HG02798 (cell line): ENCODE measurements around the gene BRIP1.
"Not testable (repeated sequence)": the region's sequence is repeated elsewhere in the genome, so short reads cannot be mapped to it uniquely, and the experiment has no call there.

Source experiments
- ATAC-seq: cut with Tn5 transposase; IDR thresholded peaks from one replicate; pipeline ENCODE4 v1.9.1; 2021; ENCODE audit warnings: mild to moderate bottlenecking; ENCODE audit not compliant: unreplicated experiment, poor library complexity

The BRIP1 gene

DNA sequence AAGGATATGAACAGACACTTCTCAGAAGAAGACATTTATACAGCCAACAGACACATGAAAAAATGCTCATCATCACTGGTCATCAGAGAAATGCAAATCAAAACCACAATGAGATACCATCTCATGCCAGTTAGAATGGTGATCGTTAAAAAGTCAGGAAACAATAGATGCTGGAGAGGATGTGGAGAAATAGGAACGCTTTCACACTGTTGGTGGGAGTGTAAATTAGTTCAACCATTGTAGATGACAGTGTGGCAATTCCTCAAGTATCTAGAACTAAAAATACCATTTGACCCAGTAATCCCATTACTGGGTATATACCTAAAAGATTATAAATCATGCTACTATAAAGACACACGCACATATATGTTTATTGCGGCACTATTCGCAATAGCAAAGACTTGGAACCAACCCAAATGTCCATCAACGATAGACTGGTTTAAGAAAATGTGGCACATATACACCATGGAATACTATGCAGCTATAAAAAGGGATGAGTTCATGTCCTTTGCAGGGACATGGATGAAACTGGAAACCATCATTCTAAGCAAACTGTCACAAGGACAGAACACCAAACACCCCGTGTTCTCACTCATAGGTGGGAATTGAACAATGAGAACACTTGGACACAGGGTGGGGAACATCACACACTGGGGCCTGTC is 186.0 kb downstream of the BRIP1 start:
- ATAC-seq, result not testable (repeated sequence)

DNA sequence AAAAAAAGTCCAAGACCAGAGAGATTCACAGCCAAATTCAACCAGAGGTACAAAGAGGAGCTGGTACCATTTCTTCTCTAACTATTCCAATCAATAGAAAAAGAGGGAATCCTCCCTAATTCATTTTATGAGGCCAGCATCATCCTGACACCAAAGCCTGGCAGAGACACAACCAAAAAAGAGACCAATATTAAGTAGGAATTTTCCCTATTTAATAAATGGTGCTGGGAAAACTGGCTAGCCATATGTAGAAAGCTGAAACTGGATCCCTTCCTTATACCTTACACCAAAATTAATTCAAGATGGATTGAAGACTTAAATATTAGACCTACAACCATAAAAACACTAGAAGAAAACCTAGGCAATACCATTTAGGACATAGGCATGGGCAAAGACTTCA is 186.8 kb downstream of the BRIP1 start:
- not testable (repeated sequence) for ATAC-seq

DNA sequence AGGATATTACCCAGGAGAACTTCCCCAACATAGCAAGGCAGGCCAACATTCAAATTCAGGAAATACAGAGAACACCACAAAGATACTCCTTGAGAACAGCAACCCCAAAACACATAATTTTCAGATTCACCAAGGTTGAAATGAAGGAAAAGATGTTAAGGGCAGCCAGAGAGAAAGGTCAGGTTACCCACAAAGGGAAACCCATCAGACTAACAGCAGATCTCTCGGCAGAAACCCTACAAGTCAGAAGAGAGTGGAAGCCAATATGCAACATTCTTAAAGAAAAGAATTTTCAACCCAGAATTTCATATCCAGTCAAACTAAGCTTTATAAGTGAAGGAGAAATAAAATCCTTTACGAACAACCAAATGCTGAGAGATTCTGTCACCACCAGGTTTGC is 188.7 kb downstream of the BRIP1 start:
- ATAC-seq, result not testable (repeated sequence)

DNA sequence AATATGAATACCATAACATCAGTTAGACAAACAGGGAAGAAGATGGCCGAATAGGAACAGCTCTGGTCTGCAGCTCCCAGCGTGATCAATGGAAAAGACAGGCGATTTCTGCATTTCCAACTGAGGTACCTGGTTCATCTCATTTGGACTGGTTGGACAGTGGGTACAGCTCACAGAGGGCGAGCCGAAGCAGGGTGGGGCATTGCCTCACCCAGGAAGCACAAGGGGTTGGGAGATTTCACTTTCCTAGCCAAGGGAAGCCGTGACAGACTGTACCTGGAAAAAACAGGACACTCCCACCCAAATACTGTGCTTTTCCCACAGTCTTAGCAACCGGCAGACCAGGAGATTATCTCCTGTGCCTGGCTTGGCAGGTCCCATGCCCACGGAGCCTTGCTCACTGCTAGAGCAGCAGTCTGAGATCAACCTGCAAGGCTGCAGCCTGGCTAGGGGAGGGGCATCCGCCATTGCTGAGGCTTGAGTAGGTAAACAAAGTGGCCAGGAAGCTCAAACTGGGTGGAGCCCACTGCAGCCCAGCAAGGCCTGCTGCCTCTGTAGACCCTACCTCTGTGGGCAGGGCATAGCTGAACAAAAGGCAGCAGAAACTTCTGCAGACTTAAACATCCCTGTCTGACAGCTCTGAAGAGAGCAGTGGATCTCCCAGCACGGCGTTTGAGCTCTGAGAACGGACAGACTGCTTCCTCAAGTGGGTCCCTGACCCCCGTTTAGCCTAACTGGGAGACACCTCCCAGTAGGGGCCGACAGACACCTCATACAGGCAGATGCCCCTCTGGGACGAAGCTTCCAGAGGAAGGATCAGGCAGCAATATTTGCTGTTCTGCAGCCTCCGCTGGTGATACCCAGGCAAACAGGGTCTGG is 190.1 kb downstream of the BRIP1 start:
- ATAC-seq, result not testable (repeated sequence)

DNA sequence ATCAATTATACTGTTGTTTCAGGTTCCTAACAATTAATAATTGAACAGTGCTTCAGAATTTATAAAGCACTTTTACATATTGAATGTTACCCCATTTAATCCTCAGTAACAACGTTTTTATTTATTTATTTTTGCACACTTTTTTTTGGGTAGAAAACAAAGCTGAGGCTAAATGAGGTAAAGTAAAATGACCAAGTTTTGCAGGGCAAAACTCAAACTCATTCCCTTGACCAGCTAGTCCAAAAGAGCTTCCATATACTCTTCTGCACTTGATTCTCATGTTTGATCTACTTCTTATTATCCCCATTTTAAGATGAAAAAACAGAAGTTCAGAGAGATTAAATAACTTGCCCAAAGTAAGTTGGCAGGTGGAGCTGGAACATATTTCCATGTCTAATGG is 191.2 kb downstream of the BRIP1 start:
- no peak for ATAC-seq

DNA sequence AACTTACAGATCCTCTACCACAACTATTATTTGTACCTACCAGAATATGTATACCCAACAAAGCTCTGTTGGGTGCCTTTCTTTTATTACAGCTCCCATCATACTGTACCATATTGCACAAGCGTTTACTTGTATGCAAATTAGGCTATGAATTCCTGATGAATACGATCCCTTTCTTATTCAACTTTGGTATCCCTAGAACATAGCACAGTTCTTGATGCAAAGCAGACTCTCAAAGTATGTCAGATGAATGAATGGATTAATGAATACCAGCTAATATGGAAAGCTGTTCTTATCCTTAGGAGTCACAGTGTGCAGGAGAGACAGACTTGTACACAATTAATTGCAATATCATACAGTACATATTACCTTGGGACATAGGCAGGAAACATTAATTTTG is 192.6 kb downstream of the BRIP1 start:
- no peak for ATAC-seq

DNA sequence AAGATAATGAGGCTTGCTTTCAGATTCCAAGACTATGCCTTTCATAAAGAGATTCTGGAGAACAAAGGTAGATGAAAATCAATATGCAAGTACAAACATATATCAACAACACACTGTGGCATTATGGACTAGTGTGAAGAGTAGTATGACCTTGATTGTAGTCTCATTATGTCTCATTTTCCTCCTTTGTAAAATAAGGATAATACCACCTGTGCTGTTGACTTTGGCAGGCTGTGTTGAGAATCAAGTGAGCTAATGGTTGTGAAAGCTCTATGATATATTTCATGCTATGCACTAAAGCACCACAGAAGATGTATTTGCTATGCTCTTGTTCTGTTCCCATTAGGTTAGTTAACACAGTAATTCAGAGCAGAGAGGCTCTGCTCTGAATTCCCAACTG is 193.8 kb downstream of the BRIP1 start:
- no peak for ATAC-seq

DNA sequence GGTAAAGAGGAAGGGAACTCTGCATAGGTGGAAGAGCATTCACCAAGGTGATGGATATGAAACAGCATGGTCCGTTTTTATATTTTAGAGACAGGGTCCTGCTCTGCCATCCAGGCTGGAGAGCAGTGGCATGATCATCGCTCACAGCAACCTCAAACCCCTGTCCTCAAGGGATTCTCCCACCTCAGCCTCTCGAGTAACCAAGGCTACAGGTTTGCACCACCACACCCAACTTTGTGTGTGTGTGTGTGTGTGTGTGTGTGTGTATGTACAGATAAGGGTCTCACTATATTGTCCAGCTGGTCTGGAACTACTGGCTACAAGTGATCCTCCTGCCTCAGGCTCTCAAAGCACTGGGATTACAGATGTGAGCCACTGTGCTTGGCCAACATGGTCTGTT is 194.8 kb downstream of the BRIP1 start:
- no peak for ATAC-seq

DNA sequence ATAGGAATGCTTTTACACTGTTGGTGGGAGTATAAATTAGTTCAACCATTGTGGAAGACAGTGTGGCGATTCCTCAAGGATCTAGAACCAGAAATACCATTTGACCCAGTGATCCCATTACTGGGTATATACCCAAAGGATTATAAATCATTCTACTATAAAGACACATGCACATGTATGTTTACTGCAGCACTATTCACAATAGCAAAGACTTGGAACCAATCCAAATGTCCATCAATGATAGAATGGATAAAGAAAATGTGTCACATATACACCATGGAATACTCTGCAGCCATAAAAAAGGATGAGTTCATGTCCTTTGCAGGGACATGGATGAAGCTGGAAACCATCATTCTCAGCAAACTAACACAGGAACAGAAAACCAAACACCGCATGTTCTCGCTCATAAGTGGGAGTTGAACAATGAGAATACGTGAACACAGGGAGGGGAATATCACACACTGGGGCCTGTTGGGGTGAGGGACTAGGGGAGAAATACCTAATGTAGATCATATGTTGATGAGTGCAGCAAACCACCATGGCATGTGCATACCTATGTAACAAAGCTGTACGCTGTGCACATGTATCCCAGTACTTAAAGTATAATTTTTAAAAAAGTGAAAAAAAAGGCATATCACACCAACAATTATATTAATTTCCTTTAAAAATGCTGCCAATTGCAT is 196.8 kb downstream of the BRIP1 start:
- ATAC-seq, result not testable (repeated sequence)

DNA sequence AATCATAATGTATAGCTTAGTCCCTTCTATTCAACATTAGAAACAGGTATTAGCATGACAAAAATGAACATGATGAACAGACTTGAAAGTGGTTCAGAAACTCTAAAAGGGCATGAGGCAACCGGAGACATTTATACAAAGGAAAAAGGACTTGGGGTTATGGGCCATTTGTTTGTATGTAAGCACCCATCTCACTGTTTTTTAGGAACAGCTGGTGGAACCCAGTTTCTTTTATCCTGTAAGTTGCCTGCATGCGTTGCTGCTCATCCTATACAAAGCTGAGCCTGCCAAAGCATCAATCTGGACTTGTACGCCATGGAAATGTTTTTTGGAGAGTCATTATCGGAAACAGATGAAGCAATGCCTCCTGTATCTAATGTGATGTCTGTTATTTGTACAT is 200.0 kb downstream of the BRIP1 start:
- no peak for ATAC-seq

DNA sequence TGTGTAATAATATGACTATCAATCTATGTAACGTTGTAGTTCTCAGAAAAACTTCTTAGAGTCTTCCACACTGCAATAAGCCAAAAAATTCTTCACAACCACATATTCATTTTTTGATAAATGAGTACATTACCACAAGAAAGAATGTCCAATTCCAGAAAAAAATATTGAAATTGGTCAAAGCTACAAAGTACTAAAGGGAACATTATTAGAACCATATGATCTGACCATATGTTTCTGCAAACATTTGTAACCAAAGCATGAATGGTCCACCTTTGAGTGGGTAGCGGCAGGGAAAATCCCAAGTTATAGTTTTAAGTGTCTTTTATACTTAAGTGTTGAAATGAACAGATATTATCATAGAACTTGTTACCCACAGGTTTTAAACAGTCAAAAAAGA is 200.6 kb downstream of the BRIP1 start:
- no peak for ATAC-seq

DNA sequence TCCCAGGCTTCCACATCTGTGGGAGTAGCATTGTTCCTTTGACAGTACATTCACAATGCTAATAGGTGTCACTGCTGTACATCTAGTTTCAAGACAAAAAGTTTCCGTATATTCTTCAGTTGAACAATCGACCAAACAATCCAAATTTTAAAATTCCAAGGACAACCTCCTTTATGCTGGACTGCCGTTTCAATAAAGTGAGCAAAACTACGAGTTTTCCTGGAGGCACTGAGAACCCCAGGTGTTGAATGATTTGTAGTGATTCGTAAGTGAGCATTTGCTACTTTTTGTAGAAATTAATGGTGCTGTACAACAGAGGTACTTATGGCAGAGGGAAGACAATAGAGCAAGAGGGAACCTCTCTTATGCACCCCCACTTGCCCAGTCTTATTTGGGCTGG is 201.1 kb downstream of the BRIP1 start:
- no peak for ATAC-seq

DNA sequence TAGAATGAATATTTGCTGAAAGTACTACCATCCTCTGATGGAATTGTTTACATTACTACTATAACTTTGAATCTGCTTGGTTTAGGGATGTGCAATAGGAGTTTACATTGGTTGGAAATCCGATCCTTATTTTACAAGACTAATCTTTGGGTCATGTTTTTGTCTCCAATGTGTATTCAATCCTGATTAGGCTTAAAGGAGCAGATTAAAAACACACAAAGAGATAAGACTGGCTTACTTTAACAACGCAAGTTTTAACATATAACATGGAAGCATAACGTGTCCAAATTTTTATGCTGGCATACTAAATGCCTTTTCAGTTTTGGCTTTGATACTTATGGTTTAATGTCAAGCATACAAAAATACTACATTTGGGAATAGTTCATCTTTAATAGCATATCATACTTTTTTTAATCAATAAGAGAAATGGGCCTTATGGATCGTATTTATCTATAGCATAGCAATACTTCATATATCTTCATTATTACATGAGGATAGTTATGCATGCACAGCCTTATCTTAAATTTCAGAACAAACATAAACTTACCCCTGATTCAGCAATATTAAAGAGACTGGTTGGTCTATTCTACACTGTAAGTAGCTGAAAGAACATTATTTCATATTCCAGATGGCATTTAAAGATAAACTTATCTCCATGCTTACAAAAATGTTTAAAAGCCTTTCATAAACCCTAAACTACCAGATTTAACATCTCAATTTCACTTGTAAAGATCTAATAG is 202.4 kb downstream of the BRIP1 start:
- ATAC-seq, result no peak

DNA sequence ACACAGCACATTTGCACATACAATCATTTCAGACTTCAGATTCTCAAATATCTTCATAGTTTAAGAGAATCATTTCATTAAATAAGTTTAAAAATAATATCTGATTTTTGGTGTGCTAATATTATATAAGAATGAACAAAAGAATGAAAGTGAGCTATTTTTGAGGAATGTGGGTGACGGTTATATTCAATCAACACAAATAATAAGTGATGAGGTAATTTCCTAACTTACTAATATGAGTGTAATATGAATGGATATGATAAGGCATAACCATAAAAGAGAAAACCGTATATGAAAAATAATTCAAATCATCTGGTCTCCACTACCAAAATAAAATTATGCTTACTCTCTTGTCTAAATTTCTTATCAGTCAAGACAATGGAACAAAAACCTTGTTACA is 203.9 kb downstream of the BRIP1 start:
- ATAC-seq, result no peak

DNA sequence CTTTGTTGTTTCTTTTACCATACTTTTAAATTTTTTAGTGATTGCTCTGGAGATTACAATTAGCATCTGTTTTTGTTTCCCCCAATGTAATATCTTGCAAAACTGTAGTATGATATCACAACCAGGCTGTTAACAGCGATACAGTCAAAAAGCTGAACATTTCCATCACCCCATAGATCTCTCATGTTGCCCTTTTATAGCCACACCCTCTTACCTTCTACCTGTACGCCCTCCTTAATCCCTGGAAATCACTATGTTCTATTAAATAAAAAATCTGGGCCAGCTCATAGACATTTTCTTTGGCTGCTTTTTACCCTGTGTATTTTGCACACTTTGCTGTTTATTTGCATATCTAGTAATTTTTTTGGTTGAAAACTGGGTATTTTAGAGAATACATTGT is 205.1 kb downstream of the BRIP1 start:
- no peak for ATAC-seq

DNA sequence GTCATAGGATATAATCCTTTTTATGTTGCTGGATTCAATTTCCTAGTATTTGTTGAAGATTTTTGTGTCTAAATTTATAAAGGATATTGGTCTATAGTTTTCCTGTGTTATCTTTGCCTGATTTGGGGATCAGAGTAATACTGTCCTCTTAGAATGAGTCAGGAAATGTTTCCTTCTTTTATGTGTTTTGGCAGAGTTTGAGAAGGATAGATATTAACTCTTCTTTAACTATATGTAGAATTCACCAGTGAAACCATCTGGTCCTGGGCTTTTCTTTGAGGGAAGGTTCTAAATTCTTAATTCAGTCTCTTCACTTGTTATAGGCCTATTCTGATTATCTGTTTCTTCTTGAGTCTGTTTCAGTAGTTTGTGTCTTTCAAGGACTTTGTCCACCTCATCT is 206.0 kb downstream of the BRIP1 start:
- ATAC-seq, result no peak

DNA sequence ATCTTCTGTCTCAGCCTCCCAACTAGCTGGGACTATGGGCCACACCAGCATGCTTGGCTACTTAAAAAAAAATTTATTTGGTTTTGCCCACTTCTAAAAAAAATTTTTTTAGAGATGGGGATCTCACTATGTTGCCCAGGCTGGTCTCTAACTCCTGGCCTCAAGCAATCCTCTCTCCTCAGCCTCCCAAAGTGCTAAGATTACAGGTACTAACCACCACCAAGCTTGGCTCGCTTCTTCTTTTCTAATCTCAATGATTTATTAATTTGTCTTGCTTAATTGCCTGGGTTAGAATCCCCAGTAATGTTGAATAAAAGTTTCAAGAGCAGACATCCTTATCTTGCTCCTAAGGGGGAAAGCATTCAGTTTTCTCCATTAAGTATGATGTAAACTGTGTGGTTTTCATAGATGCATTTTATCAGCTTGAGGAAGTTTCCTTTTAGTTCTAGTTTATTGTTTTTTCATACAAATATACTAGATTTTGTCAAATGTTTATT is 206.6 kb downstream of the BRIP1 start:
- no peak for ATAC-seq

DNA sequence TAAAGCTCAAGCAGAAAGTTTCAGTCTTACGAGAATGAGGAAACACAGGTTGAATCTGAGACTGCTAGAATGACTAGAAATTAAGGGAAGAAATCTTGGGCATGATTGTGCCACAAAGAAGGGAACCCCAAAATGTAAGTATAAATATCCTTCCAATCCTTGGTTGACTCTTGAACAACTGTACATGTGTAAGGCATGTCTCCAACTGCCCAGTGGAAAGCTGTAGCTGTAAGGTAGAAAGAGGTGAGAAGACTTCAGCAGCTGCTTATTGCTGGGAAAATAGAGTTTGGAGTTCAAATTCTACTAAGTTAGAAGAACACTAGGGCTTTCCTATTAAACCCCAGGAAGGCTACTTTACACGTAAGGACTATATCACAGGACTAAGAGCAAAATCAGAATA is 212.6 kb downstream of the BRIP1 start:
- ATAC-seq, result no peak

DNA sequence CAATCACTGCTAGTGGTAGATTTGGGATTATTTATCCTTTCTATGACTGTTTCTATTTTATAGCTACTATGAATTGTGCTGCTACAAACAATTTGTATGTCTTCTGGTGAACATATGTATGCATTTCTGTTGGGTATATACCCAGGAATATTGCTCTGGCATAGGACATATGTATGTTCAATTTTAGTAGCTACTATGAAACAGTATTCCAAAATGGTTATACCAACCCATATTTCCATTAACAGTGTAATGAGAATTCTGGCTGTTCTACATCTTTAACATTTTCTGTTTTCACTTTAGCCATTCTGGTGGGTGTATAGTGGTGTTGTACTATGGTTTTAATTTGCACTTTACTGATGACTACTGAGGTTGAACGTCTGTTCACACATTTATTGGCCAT is 214.7 kb downstream of the BRIP1 start:
- ATAC-seq, result no peak

DNA sequence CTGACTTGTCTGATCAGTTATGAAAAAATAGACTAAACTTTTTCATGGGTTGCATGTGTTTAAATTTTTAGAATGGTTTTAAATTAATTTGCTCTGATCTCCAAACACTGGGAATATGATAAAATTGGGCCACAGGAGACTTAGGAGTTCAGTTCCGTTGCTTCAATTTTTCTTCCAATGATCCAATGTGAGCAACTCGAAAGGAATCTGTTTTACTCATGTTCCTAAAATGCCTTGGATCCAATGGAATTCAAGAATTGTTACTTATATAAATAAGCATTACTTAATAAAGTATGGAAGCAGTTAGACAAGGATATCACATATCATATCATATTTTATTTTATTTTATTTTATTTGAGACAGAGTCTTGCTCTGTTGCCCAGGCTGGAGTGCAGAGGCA is 216.3 kb downstream of the BRIP1 start:
- ATAC-seq, result no peak
